Subcutaneous abdominal adipose tissue (tissue), 5 donors: ENCODE data around the gene POLRMT.

Experiments
- H3K27ac ChIP-seq: one replicate; pipeline ENCODE4 v1.7.0; 2013; ENCODE audit warnings: low read depth, mild to moderate bottlenecking, inconsistent platforms, low read length, moderate library complexity
- H3K27me3 ChIP-seq, 5 donors: one replicate each; pipeline ENCODE4 v1.7.0; 2013; ENCODE audit warnings: low read length in 5 of 5, inconsistent platforms in 1 of 5; ENCODE audit not compliant: control insufficient read depth in 5 of 5, insufficient read depth in 4 of 5
- H3K36me3 ChIP-seq, 5 donors: one replicate each; pipeline ENCODE4 v1.7.0; 2013; ENCODE audit warnings: low read length in 5 of 5; ENCODE audit not compliant: control insufficient read depth in 5 of 5, insufficient read depth in 5 of 5
- H3K4me1 ChIP-seq, 5 donors: one replicate each; pipeline ENCODE4 v1.7.0; 2013; ENCODE audit warnings: low read length in 5 of 5, mild to moderate bottlenecking in 3 of 5, moderate library complexity in 1 of 5; ENCODE audit not compliant: control insufficient read depth in 5 of 5, insufficient read depth in 5 of 5
- H3K4me3 ChIP-seq, 5 donors: one replicate each; pipeline ENCODE4 v1.7.0; 2013; ENCODE audit warnings: low read length in 5 of 5, low read depth in 1 of 5
- H3K9ac ChIP-seq, 5 donors: one replicate each; pipeline ENCODE4 v1.7.0; 2013; ENCODE audit warnings: low read length in 5 of 5, mild to moderate bottlenecking in 4 of 5, moderate library complexity in 3 of 5
- H3K9me3 ChIP-seq, 5 donors: one replicate each; pipeline ENCODE4 v1.7.0; 2013; ENCODE audit warnings: low read length in 5 of 5; ENCODE audit not compliant: control insufficient read depth in 5 of 5
- donor health status: healthy.
- donor health status: healthy.
- donor health status: healthy.
- donor health status: healthy.
- donor health status: healthy.

The POLRMT gene

GRCh38 chr19:618674-619285, 14.6 kb downstream of the POLRMT start:
- Histone ChIP-seq H3K36me3 (peaks cover 0 to 63% (median 57%) of the 10 kb centered on the region in 5 donors), H3K4me1 (peaks cover 0 to 3% (median 0%) of the 10 kb centered on the region in 5 donors), H3K4me3 (no peak overlapping the region), H3K27me3 (peaks cover 0 to 17% (median 13%) of the 10 kb centered on the region in 5 donors), H3K27ac (no peak overlapping the region), H3K9me3 (no peaks in the 10 kb centered on the region), H3K9ac (no peak overlapping the region)

DNA sequence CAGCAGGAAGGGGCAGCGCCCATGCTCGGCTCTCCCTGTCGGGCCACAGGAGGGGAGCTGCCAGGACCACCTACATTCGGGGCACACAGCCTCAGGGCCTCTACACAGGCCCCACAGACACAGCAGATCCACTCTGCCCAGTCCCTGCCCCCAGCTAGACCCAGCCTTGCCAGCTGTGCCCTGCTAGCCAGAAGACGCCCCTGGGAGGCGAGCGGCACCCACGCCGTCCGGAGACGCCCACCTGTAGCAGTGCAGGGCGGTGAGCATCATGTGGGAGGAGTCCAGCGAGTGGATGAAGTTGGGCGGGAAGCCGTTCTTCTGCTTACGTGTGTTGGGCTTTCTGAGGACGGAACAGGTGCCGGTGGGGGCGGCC, 15.1 kb downstream of the POLRMT start:
- no peak overlapping the region for H3K27ac ChIP-seq
- H3K9me3 ChIP-seq = no peaks in the 10 kb centered on the region
- peaks cover 0 to 17% (median 13%) of the 10 kb centered on the region in 5 donors for H3K27me3 ChIP-seq
- H3K4me3 ChIP-seq = no peak overlapping the region
- H3K9ac ChIP-seq = no peak overlapping the region
- peaks cover 0 to 3% (median 0%) of the 10 kb centered on the region in 5 donors for H3K4me1 ChIP-seq
- H3K36me3 ChIP-seq = peaks cover 0 to 57% (median 51%) of the 10 kb centered on the region in 5 donors

- no peak overlapping the region for H3K9ac ChIP-seq
- H3K27me3 ChIP-seq = peaks cover 0 to 21% (median 13%) of the 10 kb centered on the region in 5 donors
- H3K36me3 ChIP-seq = peaks cover 0 to 52% (median 48%) of the 10 kb centered on the region in 5 donors
- peaks cover 0 to 3% (median 0%) of the 10 kb centered on the region in 5 donors for H3K4me1 ChIP-seq
- no peaks in the 10 kb centered on the region for H3K9me3 ChIP-seq
- no peak overlapping the region for H3K27ac ChIP-seq
- no peak overlapping the region for H3K4me3 ChIP-seq
Measured at GRCh38 chr19:617551-618246, 15.6 kb downstream of the POLRMT start.

DNA sequence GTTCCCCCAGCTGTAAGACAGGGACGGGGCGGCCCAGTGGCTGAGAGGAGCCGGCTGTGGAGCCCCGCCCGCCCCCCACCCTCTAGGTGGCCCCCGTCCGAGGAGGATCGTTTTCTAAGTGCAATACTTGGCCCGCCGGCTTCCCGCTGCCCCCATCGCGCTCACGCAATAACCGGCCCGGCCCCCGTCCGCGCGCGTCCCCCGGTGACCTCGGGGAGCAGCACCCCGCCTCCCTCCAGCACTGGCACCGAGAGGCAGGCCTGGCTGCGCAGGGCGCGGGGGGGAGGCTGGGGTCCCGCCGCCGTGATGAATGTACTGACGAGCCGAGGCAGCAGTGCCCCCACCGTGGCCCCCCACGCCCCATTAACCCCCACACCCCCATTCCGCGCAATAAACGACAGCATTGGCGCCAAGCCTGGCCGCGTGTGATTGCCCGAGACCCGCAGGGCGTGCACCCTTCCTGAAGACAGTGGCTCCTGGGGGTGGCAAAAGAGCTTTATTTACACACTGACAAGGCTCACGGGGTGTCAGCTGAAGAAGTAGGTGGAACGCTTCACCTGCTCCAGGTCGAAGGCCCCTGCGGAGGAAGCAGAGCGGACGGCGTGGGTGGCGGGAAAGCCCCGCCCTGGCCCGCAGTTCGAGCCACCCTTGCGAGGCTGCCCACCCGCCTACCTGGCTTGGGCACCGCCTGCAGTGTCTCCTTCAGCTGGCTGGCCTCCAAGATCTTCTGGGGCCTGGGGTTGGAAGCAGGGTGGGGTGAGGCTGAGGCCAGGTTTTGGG, 16.4 kb downstream of the POLRMT start:
- H3K4me1 ChIP-seq = peaks cover 0 to 3% (median 0%) of the 10 kb centered on the region in 5 donors
- H3K9me3 ChIP-seq = no peaks in the 10 kb centered on the region
- no peak overlapping the region for H3K9ac ChIP-seq
- H3K4me3 ChIP-seq = no peak overlapping the region
- H3K27me3 ChIP-seq = peaks cover 0 to 21% (median 16%) of the 10 kb centered on the region in 5 donors
- peaks cover 0 to 44% (median 40%) of the 10 kb centered on the region in 5 donors for H3K36me3 ChIP-seq
- no peak overlapping the region for H3K27ac ChIP-seq

- Histone ChIP-seq H3K36me3 (peaks cover 0 to 37% (median 33%) of the 10 kb centered on the region in 5 donors), H3K4me1 (peaks cover 0 to 7% (median 3%) of the 10 kb centered on the region in 5 donors), H3K27ac (no peak overlapping the region), H3K9ac (no peak overlapping the region), H3K9me3 (no peaks in the 10 kb centered on the region), H3K27me3 (peaks cover 0 to 23% (median 17%) of the 10 kb centered on the region in 5 donors), H3K4me3 (no peak overlapping the region)
Measured at GRCh38 chr19:616062-616700, 17.2 kb downstream of the POLRMT start.

DNA sequence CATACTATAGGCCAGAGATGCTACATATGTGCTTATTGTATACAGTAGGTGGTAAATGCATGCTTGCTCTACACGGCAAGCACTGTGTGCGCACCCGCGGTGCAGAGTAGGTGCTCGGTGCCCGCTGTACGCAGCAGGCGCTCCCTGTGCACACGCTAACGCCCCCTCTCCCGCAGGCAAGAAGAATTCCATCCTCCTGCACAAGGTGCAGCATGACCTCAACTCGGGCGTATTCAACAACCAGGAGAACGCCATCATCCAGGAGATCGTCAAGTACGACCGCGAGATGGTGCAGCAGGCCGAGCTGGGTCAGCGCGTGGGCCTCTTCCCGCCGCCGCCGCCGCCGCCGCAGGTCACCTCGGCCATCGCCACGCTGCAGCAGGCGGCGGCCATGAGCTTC, 17.7 kb downstream of the POLRMT start:
- Histone ChIP-seq H3K4me1 (peaks cover 0 to 12% (median 9%) of the 10 kb centered on the region in 5 donors), H3K4me3 (no peak overlapping the region), H3K27ac (no peak overlapping the region), H3K9ac (no peak overlapping the region), H3K36me3 (peaks cover 0 to 34% (median 33%) of the 10 kb centered on the region in 5 donors), H3K27me3 (peaks cover 0 to 26% (median 21%) of the 10 kb centered on the region in 5 donors), H3K9me3 (no peaks in the 10 kb centered on the region)

GRCh38 chr19:613732-614567, 19.4 kb downstream of the POLRMT start:
- Histone ChIP-seq H3K36me3 (peaks cover 0 to 18% (median 17%) of the 10 kb centered on the region in 5 donors), H3K4me3 (no peak overlapping the region), H3K27ac (no peak overlapping the region), H3K9ac (no peak overlapping the region), H3K4me1 (peaks cover 0 to 20% (median 9%) of the 10 kb centered on the region in 5 donors), H3K9me3 (no peaks in the 10 kb centered on the region), H3K27me3 (peaks cover 0 to 31% (median 21%) of the 10 kb centered on the region in 5 donors)

DNA sequence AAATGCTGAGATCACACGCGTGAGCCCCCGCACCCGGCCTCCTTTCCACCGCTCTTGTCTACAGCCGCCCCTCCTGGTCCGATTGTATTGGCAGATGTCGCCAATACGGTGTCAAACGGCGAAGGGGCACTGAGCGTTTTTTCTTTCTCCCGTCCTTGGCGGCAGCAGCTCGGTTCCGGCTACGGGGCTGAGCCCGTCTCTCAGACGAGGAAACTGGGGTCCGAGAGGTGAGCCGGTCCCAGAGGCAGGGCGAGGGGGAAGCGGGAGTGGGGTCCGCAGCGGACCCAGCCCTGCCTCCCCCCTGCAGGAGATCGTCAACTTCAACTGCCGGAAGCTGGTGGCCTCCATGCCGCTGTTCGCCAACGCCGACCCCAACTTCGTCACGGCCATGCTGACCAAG, 20.4 kb downstream of the POLRMT start:
- H3K4me1 ChIP-seq = peaks cover 0 to 28% (median 9%) of the 10 kb centered on the region in 5 donors
- peaks cover 0 to 28% (median 18%) of the 10 kb centered on the region in 5 donors for H3K27me3 ChIP-seq
- H3K36me3 ChIP-seq = peaks cover 0 to 8% (median 7%) of the 10 kb centered on the region in 5 donors
- no peak overlapping the region for H3K4me3 ChIP-seq
- H3K27ac ChIP-seq = no peak overlapping the region
- H3K9me3 ChIP-seq = no peaks in the 10 kb centered on the region
- H3K9ac ChIP-seq = no peak overlapping the region

GRCh38 chr19:611481-611868, 21.9 kb downstream of the POLRMT start:
- no peak overlapping the region for H3K27ac ChIP-seq
- no peak overlapping the region for H3K4me3 ChIP-seq
- peaks cover 0 to 28% (median 9%) of the 10 kb centered on the region in 5 donors for H3K4me1 ChIP-seq
- peaks cover 3 to 28% (median 19%) of the 10 kb centered on the region in 5 donors for H3K27me3 ChIP-seq
- no peaks in the 10 kb centered on the region for H3K9me3 ChIP-seq
- H3K9ac ChIP-seq = no peak overlapping the region
- H3K36me3 ChIP-seq = no peaks in the 10 kb centered on the region
